ENCODE measurements around the gene TCP1.

DNA sequence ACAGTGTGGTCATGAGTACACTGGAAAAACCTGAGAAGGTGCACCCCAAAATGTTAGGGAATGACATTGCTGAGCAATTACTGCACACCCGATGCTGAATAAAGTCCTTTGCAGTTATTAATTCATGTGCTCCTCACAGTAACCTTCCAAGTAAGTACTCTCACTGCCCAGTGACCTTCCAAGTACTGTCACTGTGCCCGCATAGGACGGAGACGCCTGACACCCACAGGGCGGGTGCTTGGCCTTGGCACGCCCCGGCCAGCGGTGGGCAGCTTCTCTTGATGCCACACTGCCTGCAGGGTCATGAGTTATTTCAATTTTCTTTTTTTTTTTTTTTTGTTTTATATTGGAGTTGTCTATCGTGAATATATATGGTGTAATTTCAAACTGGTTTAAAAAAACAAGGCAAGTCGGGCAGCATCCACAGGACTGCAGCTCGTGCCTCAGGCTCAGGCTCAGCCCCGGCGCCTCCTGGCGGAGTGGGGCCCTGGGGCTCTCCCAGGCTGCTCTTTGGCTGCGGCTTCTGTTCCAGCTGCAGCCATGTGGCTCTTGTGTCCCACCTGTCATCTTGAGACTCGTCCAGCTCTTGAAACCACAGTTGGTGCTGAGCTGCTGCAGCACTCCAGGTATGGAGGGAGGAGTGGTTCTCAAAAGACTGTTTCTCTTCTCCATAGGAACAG, 37.7 kb upstream of the TCP1 start:
- TF ChIP-seq POLR2AphosphoS5 (IDR thresholded peaks at IDR 0.05; ENCODE audit: borderline replicate concordance, low read depth, low read length), result no peak
- no peak for TF ChIP-seq EZH2 (IDR thresholded peaks at IDR 0.05)
